Caco-2 (cell line): ENCODE data around the gene C1QC. TPM values are rescaled to one million over a fixed set of nuclear protein-coding genes. Genes with fewer than 3 reads are reported as not detected.

Experiments used
- BruUV-seq: library from RNA; stranded (reverse); fragments of 400-500 nt; replicated peaks from 2 replicates; lab custom pipeline; 2021; lab: Mats Ljungman, UMichigan
- CTCF ChIA-PET: fragments of 300-600 bp; sonication (Branson Sonifier 250); formaldehyde crosslinking; loops from one replicate; lab custom pipeline; 2022; ENCODE audit warnings: antibody characterized with exemption; lab: Charles Lee
- POLR2A ChIA-PET: fragments of 300-600 bp; sonication (Branson Sonifier 250); formaldehyde crosslinking; loops from one replicate; lab custom pipeline; 2022; ENCODE audit warnings: antibody characterized with exemption; lab: Charles Lee
- DNase-seq, 2 experiments: peaks; one replicate each; pipeline versions ENCODE4 v3.0.0 to v3.0.0-alpha.2; 2020 to 2022
- H3K27me3 ChIP-seq: replicated peaks from 2 replicates; pipeline ENCODE4 v1.6.0; 2011; ENCODE audit warnings: low read length; ENCODE audit not compliant: control insufficient read depth, insufficient read depth
- H3K36me3 ChIP-seq: 2 replicates; pipeline ENCODE4 v1.5.1; 2011; ENCODE audit warnings: low read length; ENCODE audit not compliant: control insufficient read depth, insufficient read depth
- H3K4me1 ChIP-seq: fragments of 250-450 bp; sonication (Bioruptor Pico); 2 replicates; pipeline ENCODE4 v1.5.1; 2020; ENCODE audit warnings: mild to moderate bottlenecking
- H3K4me3 ChIP-seq: 2 replicates; pipeline ENCODE4 v1.5.1; 2011; ENCODE audit warnings: low read depth, mild to moderate bottlenecking, control low read depth, low read length
- H3K9me3 ChIP-seq: fragments of 250-450 bp; sonication (Bioruptor Pico); 2 replicates; pipeline ENCODE4 v1.5.1; 2020; ENCODE audit warnings: mild to moderate bottlenecking, moderate library complexity
- H3K27ac Mint-ChIP-seq: one replicate; pipeline ENCODE4 v1.8.0; 2022; ENCODE audit warnings: mixed read lengths; ENCODE audit not compliant: unreplicated experiment
- H3K27me3 Mint-ChIP-seq: one replicate; pipeline ENCODE4 v1.8.0; 2022; ENCODE audit warnings: mixed read lengths; ENCODE audit not compliant: insufficient read depth, unreplicated experiment
- H3K36me3 Mint-ChIP-seq: one replicate; pipeline ENCODE4 v1.8.0; 2022; ENCODE audit warnings: mild to moderate bottlenecking, mixed read lengths; ENCODE audit not compliant: insufficient read depth, unreplicated experiment
- H3K4me1 Mint-ChIP-seq: one replicate; pipeline ENCODE4 v1.8.0; 2022; ENCODE audit warnings: low read depth, mixed read lengths; ENCODE audit not compliant: unreplicated experiment
- H3K4me3 Mint-ChIP-seq: one replicate; pipeline ENCODE4 v1.8.0; 2022; ENCODE audit warnings: mild to moderate bottlenecking, moderate library complexity, mixed read lengths; ENCODE audit not compliant: unreplicated experiment
- H3K9me3 Mint-ChIP-seq: one replicate; pipeline ENCODE4 v1.8.0; 2022; ENCODE audit warnings: mixed read lengths; ENCODE audit not compliant: unreplicated experiment
- intact Hi-C: fragments of 100-400 bp; cut with micrococcal nuclease; formaldehyde crosslinking; loops from one replicate; pipeline ENCODE4 v1.10.0; 2022; ENCODE audit not compliant: unreplicated experiment
- total RNA-seq: library from RNA; stranded (reverse); gene quantifications from 2 replicates; pipeline ENCODE4 v1.2.3, GENCODE V29; 2022
- TF ChIP-seq, protein P1 (sequence below), 2 experiments: fragments of 200-600 bp in 1 of 2; IDR thresholded peaks; 1 replicate in 1 of 2; 2 replicates in 1 of 2; pipeline versions ENCODE4 v1.5.1 to v1.8.0; 2011 to 2022; ENCODE audit warnings: antibody characterized with exemption in 1 of 2, control low read depth in 1 of 2, inconsistent platforms in 1 of 2, low read depth in 1 of 2, low read length in 1 of 2, mild to moderate bottlenecking in 1 of 2, moderate library complexity in 1 of 2; ENCODE audit not compliant: insufficient read depth in 1 of 2, severe bottlenecking in 1 of 2, unreplicated experiment in 1 of 2

The C1QC gene
- total RNA-seq, 1 experiment from 2014 or later: not detected

GRCh38 chr1:22615886-22616285, 27.5 kb upstream of the C1QC start:
- ChIA-PET POLR2A (no interaction called here), CTCF (no interaction called here)
- DNase-seq: no peak
- BruUV-seq: no TSS peak
- H3K27ac Mint-ChIP-seq: no peak overlapping the region
- H3K27me3 Mint-ChIP-seq: peaks cover 22% of the 10 kb centered on the region
- H3K9me3 Mint-ChIP-seq: no peaks in the 10 kb centered on the region
- H3K4me1 ChIP-seq: no peaks in the 10 kb centered on the region
- intact Hi-C loops: no loop called here
- no peaks in the 10 kb centered on the region for H3K4me1 Mint-ChIP-seq
- H3K36me3 ChIP-seq: no peaks in the 10 kb centered on the region
- no peaks in the 10 kb centered on the region for H3K9me3 ChIP-seq
- no peaks in the 10 kb centered on the region for H3K36me3 Mint-ChIP-seq
- H3K4me3 ChIP-seq: no peak overlapping the region
- TF ChIP-seq, protein P1, sequence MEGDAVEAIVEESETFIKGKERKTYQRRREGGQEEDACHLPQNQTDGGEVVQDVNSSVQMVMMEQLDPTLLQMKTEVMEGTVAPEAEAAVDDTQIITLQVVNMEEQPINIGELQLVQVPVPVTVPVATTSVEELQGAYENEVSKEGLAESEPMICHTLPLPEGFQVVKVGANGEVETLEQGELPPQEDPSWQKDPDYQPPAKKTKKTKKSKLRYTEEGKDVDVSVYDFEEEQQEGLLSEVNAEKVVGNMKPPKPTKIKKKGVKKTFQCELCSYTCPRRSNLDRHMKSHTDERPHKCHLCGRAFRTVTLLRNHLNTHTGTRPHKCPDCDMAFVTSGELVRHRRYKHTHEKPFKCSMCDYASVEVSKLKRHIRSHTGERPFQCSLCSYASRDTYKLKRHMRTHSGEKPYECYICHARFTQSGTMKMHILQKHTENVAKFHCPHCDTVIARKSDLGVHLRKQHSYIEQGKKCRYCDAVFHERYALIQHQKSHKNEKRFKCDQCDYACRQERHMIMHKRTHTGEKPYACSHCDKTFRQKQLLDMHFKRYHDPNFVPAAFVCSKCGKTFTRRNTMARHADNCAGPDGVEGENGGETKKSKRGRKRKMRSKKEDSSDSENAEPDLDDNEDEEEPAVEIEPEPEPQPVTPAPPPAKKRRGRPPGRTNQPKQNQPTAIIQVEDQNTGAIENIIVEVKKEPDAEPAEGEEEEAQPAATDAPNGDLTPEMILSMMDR (IDR thresholded peaks at IDR 0.05; ENCODE audit: insufficient read depth in 1 of 2, low read depth in 1 of 2, low read length in 1 of 2, severe bottlenecking in 1 of 2, unreplicated experiment in 1 of 2): no peak
- no peaks in the 10 kb centered on the region; the same call in 1 of the 2 replicates for H3K27me3 ChIP-seq
- no peak overlapping the region for H3K4me3 Mint-ChIP-seq

- no peaks in the 10 kb centered on the region for H3K36me3 Mint-ChIP-seq
- H3K4me1 Mint-ChIP-seq: no peaks in the 10 kb centered on the region
- no peak overlapping the region for H3K27ac Mint-ChIP-seq
- ChIA-PET CTCF (no interaction called here), POLR2A (no interaction called here)
- no peaks in the 10 kb centered on the region for H3K36me3 ChIP-seq
- H3K27me3 Mint-ChIP-seq: peaks cover 20% of the 10 kb centered on the region
- H3K9me3 Mint-ChIP-seq: no peaks in the 10 kb centered on the region
- no peak for DNase-seq
- intact Hi-C loops: no loop called here
- H3K27me3 ChIP-seq: no peaks in the 10 kb centered on the region; the same call in 1 of the 2 replicates
- no peaks in the 10 kb centered on the region for H3K9me3 ChIP-seq
- H3K4me3 Mint-ChIP-seq: no peak overlapping the region
- H3K4me1 ChIP-seq: no peaks in the 10 kb centered on the region
- BruUV-seq: no TSS peak
- TF ChIP-seq, protein P1 (IDR thresholded peaks at IDR 0.05; ENCODE audit: insufficient read depth in 1 of 2, low read depth in 1 of 2, low read length in 1 of 2, severe bottlenecking in 1 of 2, unreplicated experiment in 1 of 2): no peak
- H3K4me3 ChIP-seq: no peak overlapping the region
Measured at GRCh38 chr1:22616571-22616970, 26.9 kb upstream of the C1QC start.

- DNase-seq: no peak
- H3K36me3 Mint-ChIP-seq: no peaks in the 10 kb centered on the region
- intact Hi-C loops: no loop called here
- CTCF ChIA-PET: no interaction called here
- POLR2A ChIA-PET: no interaction called here
- H3K9me3 Mint-ChIP-seq: no peaks in the 10 kb centered on the region
- H3K27ac Mint-ChIP-seq: no peak overlapping the region
- no TSS peak for BruUV-seq
- no peaks in the 10 kb centered on the region for H3K4me1 Mint-ChIP-seq
- no peak overlapping the region for H3K4me3 Mint-ChIP-seq
- no peaks in the 10 kb centered on the region for H3K36me3 ChIP-seq
- H3K4me3 ChIP-seq: no peak overlapping the region
- TF ChIP-seq, protein P1 (IDR thresholded peaks at IDR 0.05; ENCODE audit: insufficient read depth in 1 of 2, low read depth in 1 of 2, low read length in 1 of 2, severe bottlenecking in 1 of 2, unreplicated experiment in 1 of 2): no peak
- H3K27me3 Mint-ChIP-seq: peaks cover 20% of the 10 kb centered on the region
- H3K9me3 ChIP-seq: no peaks in the 10 kb centered on the region
- H3K4me1 ChIP-seq: no peaks in the 10 kb centered on the region
- no peaks in the 10 kb centered on the region; the same call in 1 of the 2 replicates for H3K27me3 ChIP-seq
Measured at GRCh38 chr1:22618056-22618455, 25.4 kb upstream of the C1QC start.
